PC-3 (cell line): ENCODE data around the gene ADAM19. TPM values are rescaled to one million over a fixed set of nuclear protein-coding genes. Genes with fewer than 3 reads are reported as not detected.

Experiments used
- ATAC-seq: fragments of 200-7000 bp; cut with Tn5 transposase; 2 replicates; pipeline ENCODE4 v1.9.1; 2020; ENCODE audit warnings: mild to moderate bottlenecking, moderate library complexity
- BruUV-seq: library from RNA; stranded (reverse); fragments of 400-500 nt; replicated peaks from 2 replicates; lab custom pipeline; 2021; lab: Mats Ljungman, UMichigan
- CTCF ChIA-PET: fragments of 300-600 bp; sonication (Branson Sonifier 250); formaldehyde crosslinking; loops from one replicate; lab custom pipeline; 2022; ENCODE audit warnings: antibody characterized with exemption; lab: Charles Lee
- POLR2A ChIA-PET: fragments of 300-600 bp; sonication (Branson Sonifier 250); formaldehyde crosslinking; loops from one replicate; lab custom pipeline; 2022; ENCODE audit warnings: antibody characterized with exemption; ENCODE audit not compliant: unreplicated experiment; lab: Charles Lee
- DNase-seq: peaks from one replicate; pipeline ENCODE4 v3.0.0-alpha.2; 2015
- H2AFZ ChIP-seq: fragments of 300-600 bp; sonication (generic); 2 replicates; pipeline ENCODE4 v1.6.0; 2016; ENCODE audit warnings: antibody characterized with exemption, low read length
- H3F3A ChIP-seq: fragments of 300-600 bp; sonication (generic); one replicate; pipeline ENCODE4 v1.6.0; 2017; ENCODE audit warnings: antibody characterized with exemption, low read length, control low read depth, mild to moderate bottlenecking; ENCODE audit not compliant: unreplicated experiment
- H3K27ac ChIP-seq: fragments of 300-600 bp; sonication (generic); 2 replicates; pipeline ENCODE4 v1.5.1; 2016; ENCODE audit warnings: mild to moderate bottlenecking, low read length
- H3K27me3 ChIP-seq: fragments of 300-600 bp; sonication (generic); 2 replicates; pipeline ENCODE4 v1.6.1; 2016; ENCODE audit warnings: low read length, mixed read lengths
- H3K36me3 ChIP-seq: fragments of 300-600 bp; sonication (generic); 2 replicates; pipeline ENCODE4 v1.6.1; 2016; ENCODE audit warnings: low read depth, mixed run types, low read length, mixed read lengths
- H3K4me1 ChIP-seq: fragments of 300-600 bp; sonication (generic); 2 replicates; pipeline ENCODE4 v1.5.1; 2016; ENCODE audit warnings: low read length; ENCODE audit not compliant: insufficient read depth
- H3K4me2 ChIP-seq: fragments of 300-600 bp; sonication (generic); 2 replicates; pipeline ENCODE4 v1.6.0; 2016; ENCODE audit warnings: low read length
- H3K4me3 ChIP-seq: fragments of 300-600 bp; sonication (generic); 2 replicates; pipeline ENCODE4 v1.5.1; 2016; ENCODE audit warnings: mild to moderate bottlenecking, low read length, mixed read lengths
- H3K79me2 ChIP-seq: fragments of 300-600 bp; sonication (generic); 2 replicates; pipeline ENCODE4 v1.6.1; 2017; ENCODE audit warnings: low read length, mixed read lengths
- H3K9ac ChIP-seq: fragments of 300-600 bp; sonication (generic); 2 replicates; pipeline ENCODE4 v1.6.0; 2016; ENCODE audit warnings: mild to moderate bottlenecking, low read length
- H3K9me2 ChIP-seq: fragments of 300-600 bp; sonication (generic); replicated peaks from 2 replicates; pipeline ENCODE4 v1.6.1; 2016; ENCODE audit warnings: mixed run types, low read length, mixed read lengths
- H3K9me3 ChIP-seq: fragments of 300-600 bp; sonication (generic); 2 replicates; pipeline ENCODE4 v1.6.1; 2016; ENCODE audit warnings: low read length, mixed read lengths
- H4K20me1 ChIP-seq: fragments of 300-600 bp; sonication (generic); 2 replicates; pipeline ENCODE4 v1.6.1; 2016; ENCODE audit warnings: low read length, mixed read lengths
- CTCF ChIP-seq: fragments of 300-600 bp; sonication (generic); conservative IDR thresholded peaks from 2 replicates; pipeline ENCODE4 v1.5.1; 2017; ENCODE audit warnings: antibody characterized with exemption, low read depth, mild to moderate bottlenecking, low read length
- EZH2 ChIP-seq: fragments of 300-600 bp; sonication (generic); IDR thresholded peaks from one replicate; pipeline ENCODE4 v1.6.1; 2017; ENCODE audit warnings: antibody characterized with exemption, mild to moderate bottlenecking, low read length; ENCODE audit not compliant: unreplicated experiment
- EZH2phosphoT487 ChIP-seq: fragments of 300-600 bp; sonication (generic); IDR thresholded peaks from 2 replicates; pipeline ENCODE4 v1.6.1; 2018; ENCODE audit warnings: mild to moderate bottlenecking, antibody characterized with exemption, low read length, borderline replicate concordance
- intact Hi-C: fragments of 100-400 bp; cut with micrococcal nuclease; formaldehyde crosslinking; loops from 2 replicates; pipeline ENCODE4 v1.9.0; 2023
- total RNA-seq: library from RNA; depleted of rRNA; stranded (reverse); fragments of >200 nt; gene quantifications from 2 replicates; pipeline ENCODE4 v1.2.3, GENCODE V29; 2014

Gene ADAM19
- total RNA-seq, 1 experiment from 2014 or later = 115 TPM

GRCh38 chr5:157566902-157567489, 8.6 kb downstream of the ADAM19 start:
- Histone ChIP-seq H3K4me3 (no peak overlapping the region), H3F3A (peaks cover 3% of the 10 kb centered on the region), H3K9me3 (no peaks in the 10 kb centered on the region), H3K9me2 (no peaks in the 10 kb centered on the region), H3K36me3 (peaks cover 85% of the 10 kb centered on the region), H3K27me3 (no peaks in the 10 kb centered on the region), H3K4me1 (peaks cover 22% of the 10 kb centered on the region), H3K4me2 (no peak overlapping the region), H3K79me2 (peaks cover 98% of the 10 kb centered on the region), H3K27ac (no peak overlapping the region), H2AFZ (no peak overlapping the region), H3K9ac (no peak overlapping the region), H4K20me1 (peaks cover 13% of the 10 kb centered on the region; the same call in 1 of the 2 replicates)
- CTCF ChIA-PET = no interaction called here
- POLR2A ChIA-PET = no interaction called here
- intact Hi-C loops = no loop called here
- DNase-seq (no peak), ATAC-seq (no peak)
- TF ChIP-seq CTCF = no peak
- TF ChIP-seq EZH2 = no peak
- TF ChIP-seq EZH2phosphoT487 = no peak
- BruUV-seq = no TSS peak

- ATAC-seq (peak; percentile 29), DNase-seq (no peak)
- H3K4me3 ChIP-seq = no peak overlapping the region
- H3K9ac ChIP-seq = no peak overlapping the region
- peak overlapping the region; percentile 44 for H3K27ac ChIP-seq
- H3K4me2 ChIP-seq = no peak overlapping the region
- peaks cover 7% of the 10 kb centered on the region for H3F3A ChIP-seq
- BruUV-seq = no TSS peak
- H4K20me1 ChIP-seq = peaks cover 9% of the 10 kb centered on the region; the same call in 1 of the 2 replicates
- peaks cover 77% of the 10 kb centered on the region for H3K36me3 ChIP-seq
- no peaks in the 10 kb centered on the region for H3K27me3 ChIP-seq
- no peaks in the 10 kb centered on the region for H3K9me3 ChIP-seq
- ChIA-PET CTCF (no interaction called here), POLR2A (no interaction called here)
- H3K4me1 ChIP-seq = peaks cover 30% of the 10 kb centered on the region
- H3K79me2 ChIP-seq = peaks cover 95% of the 10 kb centered on the region
- no peaks in the 10 kb centered on the region for H3K9me2 ChIP-seq
- intact Hi-C loops = no loop called here
- no peak overlapping the region for H2AFZ ChIP-seq
- TF ChIP-seq CTCF = no peak
- no peak for TF ChIP-seq EZH2phosphoT487
- TF ChIP-seq EZH2 = no peak
Observed at GRCh38 chr5:157563929-157564716, 11.5 kb downstream of the ADAM19 start.
